WTC11 (cell line): Measurements from ENCODE around the gene OTUB1.

Source experiments
- ETV6 ChIP-seq: sonication (generic); formaldehyde crosslinking; IDR thresholded peaks from 2 replicates; pipeline ENCODE4 v1.8.1; 2022; ENCODE audit warnings: mild to moderate bottlenecking, missing genetic modification reagents
- FOXJ3 ChIP-seq: sonication (generic); formaldehyde crosslinking; IDR thresholded peaks from 2 replicates; pipeline ENCODE4 v1.9.0; 2021; ENCODE audit warnings: missing genetic modification reagents, mild to moderate bottlenecking, borderline replicate concordance
- MXD4 ChIP-seq: fragments of 250-450 bp; sonication (Bioruptor Pico); IDR thresholded peaks from 2 replicates; pipeline ENCODE4 v1.8.0; 2021; ENCODE audit warnings: mild to moderate bottlenecking, moderate library complexity, borderline replicate concordance
- NR1H2 ChIP-seq: sonication (generic); formaldehyde crosslinking; IDR thresholded peaks from 2 replicates; pipeline ENCODE4 v1.9.0; 2021; ENCODE audit warnings: mild to moderate bottlenecking, moderate library complexity, missing genetic modification reagents
- RELA ChIP-seq: sonication (generic); formaldehyde crosslinking; IDR thresholded peaks from 2 replicates; pipeline ENCODE4 v1.8.1; 2022; ENCODE audit warnings: missing genetic modification reagents, mild to moderate bottlenecking, borderline replicate concordance
- SMAD4 ChIP-seq: sonication (generic); formaldehyde crosslinking; IDR thresholded peaks from 2 replicates; pipeline ENCODE4 v1.8.0; 2022; ENCODE audit warnings: mild to moderate bottlenecking, missing genetic modification reagents
- SP1 ChIP-seq: sonication (generic); formaldehyde crosslinking; conservative IDR thresholded peaks from 2 replicates; pipeline ENCODE4 v1.8.1; 2022; ENCODE audit warnings: missing genetic modification reagents
- TEAD4 ChIP-seq: sonication (generic); formaldehyde crosslinking; IDR thresholded peaks from 2 replicates; pipeline ENCODE4 v1.8.0; 2022; ENCODE audit warnings: mild to moderate bottlenecking, missing genetic modification reagents
- ZNF138 ChIP-seq: sonication (generic); formaldehyde crosslinking; conservative IDR thresholded peaks from 2 replicates; pipeline ENCODE4 v1.8.1; 2022; ENCODE audit warnings: mild to moderate bottlenecking, moderate library complexity, missing genetic modification reagents
- TF ChIP-seq, protein P1 (sequence below): fragments of 200-600 bp; IDR thresholded peaks from 2 replicates; pipeline ENCODE4 v1.8.0; 2022; ENCODE audit warnings: antibody characterized with exemption
- TF ChIP-seq, protein P2 (sequence below): sonication (generic); formaldehyde crosslinking; IDR thresholded peaks from 2 replicates; pipeline ENCODE4 v1.8.0; 2023; ENCODE audit warnings: missing genetic modification reagents, mild to moderate bottlenecking, borderline replicate concordance
- TF ChIP-seq, protein P3 (sequence below): sonication (generic); formaldehyde crosslinking; IDR thresholded peaks from 2 replicates; pipeline ENCODE4 v1.8.0; 2022; ENCODE audit warnings: mild to moderate bottlenecking, missing genetic modification reagents
- TF ChIP-seq, protein P4 (sequence below): sonication (generic); formaldehyde crosslinking; IDR thresholded peaks from 2 replicates; pipeline ENCODE4 v1.8.0; 2022; ENCODE audit warnings: mild to moderate bottlenecking, missing genetic modification reagents

DNA sequence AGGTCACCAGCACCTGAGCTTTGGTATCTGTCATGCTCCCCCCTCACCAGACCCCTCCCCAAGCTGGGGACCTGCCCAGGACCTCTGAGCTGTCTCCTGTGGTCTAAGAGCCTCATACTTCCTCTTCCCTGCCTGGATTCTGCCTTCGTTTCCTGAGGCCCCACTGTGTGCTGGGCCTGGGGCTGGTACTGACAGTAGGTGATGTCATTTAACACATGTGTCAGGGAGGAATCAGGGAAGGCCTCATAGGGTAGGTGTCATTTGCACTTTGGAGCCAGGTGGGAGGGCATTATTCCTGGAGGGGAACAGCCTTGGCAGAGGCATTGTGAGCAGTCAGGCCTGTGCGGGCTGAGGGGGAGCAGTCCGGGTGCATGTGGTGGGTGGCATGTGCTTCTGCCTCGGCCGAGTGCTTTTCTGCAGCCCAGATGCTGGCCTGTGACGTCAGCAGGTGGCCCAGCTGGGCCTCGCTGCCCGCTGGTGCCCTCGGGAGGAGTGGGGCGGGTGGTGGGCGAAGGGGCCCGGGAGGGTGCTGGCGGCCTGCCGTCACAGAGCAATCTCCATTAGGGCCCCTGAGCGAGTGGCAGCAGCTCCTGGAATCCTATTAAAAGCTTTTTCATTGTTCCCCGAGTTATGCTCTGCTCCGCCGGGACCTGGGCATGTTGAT lies 58.6 kb downstream of the OTUB1 start:
- TF ChIP-seq SMAD4 (CRISPR knock-in tag): no peak
- no peak for TF ChIP-seq ZNF138 (CRISPR knock-in tag)
- TF ChIP-seq, protein P1, sequence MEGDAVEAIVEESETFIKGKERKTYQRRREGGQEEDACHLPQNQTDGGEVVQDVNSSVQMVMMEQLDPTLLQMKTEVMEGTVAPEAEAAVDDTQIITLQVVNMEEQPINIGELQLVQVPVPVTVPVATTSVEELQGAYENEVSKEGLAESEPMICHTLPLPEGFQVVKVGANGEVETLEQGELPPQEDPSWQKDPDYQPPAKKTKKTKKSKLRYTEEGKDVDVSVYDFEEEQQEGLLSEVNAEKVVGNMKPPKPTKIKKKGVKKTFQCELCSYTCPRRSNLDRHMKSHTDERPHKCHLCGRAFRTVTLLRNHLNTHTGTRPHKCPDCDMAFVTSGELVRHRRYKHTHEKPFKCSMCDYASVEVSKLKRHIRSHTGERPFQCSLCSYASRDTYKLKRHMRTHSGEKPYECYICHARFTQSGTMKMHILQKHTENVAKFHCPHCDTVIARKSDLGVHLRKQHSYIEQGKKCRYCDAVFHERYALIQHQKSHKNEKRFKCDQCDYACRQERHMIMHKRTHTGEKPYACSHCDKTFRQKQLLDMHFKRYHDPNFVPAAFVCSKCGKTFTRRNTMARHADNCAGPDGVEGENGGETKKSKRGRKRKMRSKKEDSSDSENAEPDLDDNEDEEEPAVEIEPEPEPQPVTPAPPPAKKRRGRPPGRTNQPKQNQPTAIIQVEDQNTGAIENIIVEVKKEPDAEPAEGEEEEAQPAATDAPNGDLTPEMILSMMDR: no peak
- TF ChIP-seq FOXJ3 (CRISPR knock-in tag): no peak
- TF ChIP-seq, protein P2, sequence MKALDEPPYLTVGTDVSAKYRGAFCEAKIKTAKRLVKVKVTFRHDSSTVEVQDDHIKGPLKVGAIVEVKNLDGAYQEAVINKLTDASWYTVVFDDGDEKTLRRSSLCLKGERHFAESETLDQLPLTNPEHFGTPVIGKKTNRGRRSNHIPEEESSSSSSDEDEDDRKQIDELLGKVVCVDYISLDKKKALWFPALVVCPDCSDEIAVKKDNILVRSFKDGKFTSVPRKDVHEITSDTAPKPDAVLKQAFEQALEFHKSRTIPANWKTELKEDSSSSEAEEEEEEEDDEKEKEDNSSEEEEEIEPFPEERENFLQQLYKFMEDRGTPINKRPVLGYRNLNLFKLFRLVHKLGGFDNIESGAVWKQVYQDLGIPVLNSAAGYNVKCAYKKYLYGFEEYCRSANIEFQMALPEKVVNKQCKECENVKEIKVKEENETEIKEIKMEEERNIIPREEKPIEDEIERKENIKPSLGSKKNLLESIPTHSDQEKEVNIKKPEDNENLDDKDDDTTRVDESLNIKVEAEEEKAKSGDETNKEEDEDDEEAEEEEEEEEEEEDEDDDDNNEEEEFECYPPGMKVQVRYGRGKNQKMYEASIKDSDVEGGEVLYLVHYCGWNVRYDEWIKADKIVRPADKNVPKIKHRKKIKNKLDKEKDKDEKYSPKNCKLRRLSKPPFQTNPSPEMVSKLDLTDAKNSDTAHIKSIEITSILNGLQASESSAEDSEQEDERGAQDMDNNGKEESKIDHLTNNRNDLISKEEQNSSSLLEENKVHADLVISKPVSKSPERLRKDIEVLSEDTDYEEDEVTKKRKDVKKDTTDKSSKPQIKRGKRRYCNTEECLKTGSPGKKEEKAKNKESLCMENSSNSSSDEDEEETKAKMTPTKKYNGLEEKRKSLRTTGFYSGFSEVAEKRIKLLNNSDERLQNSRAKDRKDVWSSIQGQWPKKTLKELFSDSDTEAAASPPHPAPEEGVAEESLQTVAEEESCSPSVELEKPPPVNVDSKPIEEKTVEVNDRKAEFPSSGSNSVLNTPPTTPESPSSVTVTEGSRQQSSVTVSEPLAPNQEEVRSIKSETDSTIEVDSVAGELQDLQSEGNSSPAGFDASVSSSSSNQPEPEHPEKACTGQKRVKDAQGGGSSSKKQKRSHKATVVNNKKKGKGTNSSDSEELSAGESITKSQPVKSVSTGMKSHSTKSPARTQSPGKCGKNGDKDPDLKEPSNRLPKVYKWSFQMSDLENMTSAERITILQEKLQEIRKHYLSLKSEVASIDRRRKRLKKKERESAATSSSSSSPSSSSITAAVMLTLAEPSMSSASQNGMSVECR (CRISPR knock-in tag): no peak
- TF ChIP-seq, protein P3, sequence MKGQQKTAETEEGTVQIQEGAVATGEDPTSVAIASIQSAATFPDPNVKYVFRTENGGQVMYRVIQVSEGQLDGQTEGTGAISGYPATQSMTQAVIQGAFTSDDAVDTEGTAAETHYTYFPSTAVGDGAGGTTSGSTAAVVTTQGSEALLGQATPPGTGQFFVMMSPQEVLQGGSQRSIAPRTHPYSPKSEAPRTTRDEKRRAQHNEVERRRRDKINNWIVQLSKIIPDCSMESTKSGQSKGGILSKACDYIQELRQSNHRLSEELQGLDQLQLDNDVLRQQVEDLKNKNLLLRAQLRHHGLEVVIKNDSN: no peak
- TF ChIP-seq NR1H2 (CRISPR knock-in tag): no peak
- TF ChIP-seq ETV6: no peak
- TF ChIP-seq TEAD4: no peak
- no peak for TF ChIP-seq MXD4 (CRISPR knock-in tag)
- TF ChIP-seq RELA: no peak
- TF ChIP-seq SP1 (CRISPR knock-in tag): no peak
- TF ChIP-seq, protein P4, sequence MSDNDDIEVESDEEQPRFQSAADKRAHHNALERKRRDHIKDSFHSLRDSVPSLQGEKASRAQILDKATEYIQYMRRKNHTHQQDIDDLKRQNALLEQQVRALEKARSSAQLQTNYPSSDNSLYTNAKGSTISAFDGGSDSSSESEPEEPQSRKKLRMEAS (CRISPR knock-in tag): no peak
